CD4-positive, alpha-beta T cell (primary cell): ENCODE measurements around the gene FGG. TPM values are rescaled to one million over a fixed set of nuclear protein-coding genes. Genes with fewer than 3 reads are reported as not detected.

Experiments
- ATAC-seq: fragments of 200-7000 bp; cut with Tn5 transposase; one replicate; pipeline ENCODE4 v1.10.0; 2022; ENCODE audit warnings: mild to moderate bottlenecking; ENCODE audit not compliant: poor library complexity
- CTCF ChIA-PET: fragments of 350-600 bp; sonication (Branson Sonifier 250); formaldehyde crosslinking; loops from one replicate; lab custom pipeline; 2021; ENCODE audit warnings: antibody characterized with exemption, inconsistent platforms; lab: Charles Lee
- POLR2A ChIA-PET: fragments of 350-600 bp; sonication (Branson Sonifier 250); formaldehyde crosslinking; loops from one replicate; lab custom pipeline; 2021; ENCODE audit warnings: antibody characterized with exemption, inconsistent platforms; lab: Charles Lee
- DNase-seq, 14 experiments: peaks; one replicate each; pipeline ENCODE4 v3.0.0-alpha.2; 2013 to 2020; ENCODE audit warnings: mixed read lengths in 2 of 14
- H3K27ac ChIP-seq, 2 donors: one replicate each; pipeline versions ENCODE4 v1.5.1 to v1.7.0; 2013; ENCODE audit warnings: low read length in 2 of 2, low read depth in 1 of 2, mild to moderate bottlenecking in 1 of 2
- H3K27me3 ChIP-seq, 2 experiments: 1 replicate in 1 of 2; 2 replicates in 1 of 2; pipeline versions ENCODE4 v1.6.1 to v1.7.0; 2013; ENCODE audit warnings: low read length in 2 of 2, control low read depth in 1 of 2, mild to moderate bottlenecking in 1 of 2, moderate library complexity in 1 of 2; ENCODE audit not compliant: insufficient read depth in 2 of 2, control insufficient read depth in 1 of 2
- H3K36me3 ChIP-seq: one replicate; pipeline ENCODE4 v1.6.1; 2013; ENCODE audit warnings: low read length, control low read depth; ENCODE audit not compliant: insufficient read depth
- H3K4me1 ChIP-seq: one replicate; pipeline ENCODE4 v1.6.1; 2013; ENCODE audit warnings: low read length, control low read depth; ENCODE audit not compliant: insufficient read depth
- H3K4me3 ChIP-seq: one replicate; pipeline ENCODE4 v1.5.1; 2013; ENCODE audit warnings: mild to moderate bottlenecking, low read length, moderate library complexity
- H3K9me3 ChIP-seq, 2 experiments: 1 replicate in 1 of 2; 2 replicates in 1 of 2; pipeline versions ENCODE4 v1.6.1 to v1.7.0; 2013; ENCODE audit warnings: low read length in 2 of 2, mild to moderate bottlenecking in 2 of 2, control low read depth in 1 of 2, moderate library complexity in 1 of 2; ENCODE audit not compliant: control insufficient read depth in 1 of 2, insufficient read depth in 1 of 2
- H3K27ac Mint-ChIP-seq: one replicate; pipeline ENCODE4 v1.8.0; 2020; ENCODE audit warnings: mixed read lengths
- H3K27me3 Mint-ChIP-seq: one replicate; pipeline ENCODE4 v1.8.0; 2021; ENCODE audit warnings: mixed read lengths
- H3K36me3 Mint-ChIP-seq: one replicate; pipeline ENCODE4 v1.8.0; 2021; ENCODE audit warnings: low read depth, mixed read lengths
- H3K4me1 Mint-ChIP-seq: one replicate; pipeline ENCODE4 v1.8.0; 2021; ENCODE audit warnings: low read depth, mixed read lengths
- H3K4me3 Mint-ChIP-seq: one replicate; pipeline ENCODE4 v1.8.0; 2020; ENCODE audit warnings: mild to moderate bottlenecking, mixed read lengths
- H3K9me3 Mint-ChIP-seq: one replicate; pipeline ENCODE4 v1.8.0; 2020; ENCODE audit warnings: mixed read lengths
- intact Hi-C, 2 experiments: fragments of 100-400 bp; cut with DNase I in 1 of 2; cut with micrococcal nuclease in 1 of 2; formaldehyde crosslinking; loops; one replicate each; pipeline versions ENCODE4 v1.15.1 to v1.9.0; 2023 to 2025; cut with DNase I, micrococcal nuclease
- total RNA-seq, 174 experiments: library from RNA in 2 of 174; stranded (reverse) in 2 of 174; gene quantifications; one replicate each; pipeline ENCODE4 v1.2.3 and lab custom pipeline; 2021 to 2026
- TF ChIP-seq, protein P1 (sequence below): fragments of 200-600 bp; IDR thresholded peaks from one replicate; pipeline ENCODE4 v1.8.0; 2022; ENCODE audit warnings: antibody characterized with exemption, mild to moderate bottlenecking

Gene FGG
- total RNA-seq, 2 experiments from 2014 or later = not detected

DNA sequence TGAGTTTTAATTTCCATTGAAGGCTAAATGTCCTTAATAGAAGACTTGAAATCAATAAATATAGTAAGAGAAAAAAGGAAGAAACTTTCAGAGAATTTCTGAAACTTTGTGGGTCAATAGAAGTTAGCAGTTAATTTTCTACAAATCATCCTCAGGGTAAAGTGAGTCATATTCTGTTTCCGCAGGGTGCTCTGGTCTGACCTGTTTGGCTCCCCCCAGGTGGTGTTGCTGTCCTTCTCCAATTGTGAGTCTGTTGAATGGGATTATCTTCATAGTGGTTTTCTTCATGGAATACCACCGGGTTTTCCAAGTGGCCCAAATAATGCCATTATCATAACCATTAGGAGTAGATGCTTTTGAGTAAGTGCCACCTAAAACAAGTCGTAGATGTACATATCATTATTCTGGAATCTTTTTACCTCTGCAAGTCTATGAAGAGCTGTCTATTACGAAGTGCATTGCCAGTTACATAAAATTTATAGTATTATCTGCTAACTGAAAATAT, 7.7 kb downstream of the FGG start:
- Mint-ChIP-seq H3K27me3 (peaks cover 45% of the 10 kb centered on the region), H3K4me3 (no peak overlapping the region), H3K9me3 (no peaks in the 10 kb centered on the region), H3K4me1 (no peaks in the 10 kb centered on the region), H3K27ac (no peak overlapping the region), H3K36me3 (no peaks in the 10 kb centered on the region)
- Histone ChIP-seq H3K36me3 (no peaks in the 10 kb centered on the region), H3K27me3 (peaks cover 5 to 22% of the 10 kb centered on the region in 2 experiments), H3K4me1 (no peaks in the 10 kb centered on the region), H3K9me3 (no peaks in the 10 kb centered on the region), H3K27ac (no peak overlapping the region), H3K4me3 (no peak overlapping the region)
- ATAC-seq (no peak), DNase-seq (no peak)
- TF ChIP-seq, protein P1, sequence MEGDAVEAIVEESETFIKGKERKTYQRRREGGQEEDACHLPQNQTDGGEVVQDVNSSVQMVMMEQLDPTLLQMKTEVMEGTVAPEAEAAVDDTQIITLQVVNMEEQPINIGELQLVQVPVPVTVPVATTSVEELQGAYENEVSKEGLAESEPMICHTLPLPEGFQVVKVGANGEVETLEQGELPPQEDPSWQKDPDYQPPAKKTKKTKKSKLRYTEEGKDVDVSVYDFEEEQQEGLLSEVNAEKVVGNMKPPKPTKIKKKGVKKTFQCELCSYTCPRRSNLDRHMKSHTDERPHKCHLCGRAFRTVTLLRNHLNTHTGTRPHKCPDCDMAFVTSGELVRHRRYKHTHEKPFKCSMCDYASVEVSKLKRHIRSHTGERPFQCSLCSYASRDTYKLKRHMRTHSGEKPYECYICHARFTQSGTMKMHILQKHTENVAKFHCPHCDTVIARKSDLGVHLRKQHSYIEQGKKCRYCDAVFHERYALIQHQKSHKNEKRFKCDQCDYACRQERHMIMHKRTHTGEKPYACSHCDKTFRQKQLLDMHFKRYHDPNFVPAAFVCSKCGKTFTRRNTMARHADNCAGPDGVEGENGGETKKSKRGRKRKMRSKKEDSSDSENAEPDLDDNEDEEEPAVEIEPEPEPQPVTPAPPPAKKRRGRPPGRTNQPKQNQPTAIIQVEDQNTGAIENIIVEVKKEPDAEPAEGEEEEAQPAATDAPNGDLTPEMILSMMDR = no peak
- ChIA-PET CTCF (interaction anchor here (1.5 kb wide), 1 partner anchor 52 kb away, joined by 3 read pairs; no protein-coding TSS in a partner anchor), POLR2A (no interaction called here)
- intact Hi-C loops = no loop called here

DNA sequence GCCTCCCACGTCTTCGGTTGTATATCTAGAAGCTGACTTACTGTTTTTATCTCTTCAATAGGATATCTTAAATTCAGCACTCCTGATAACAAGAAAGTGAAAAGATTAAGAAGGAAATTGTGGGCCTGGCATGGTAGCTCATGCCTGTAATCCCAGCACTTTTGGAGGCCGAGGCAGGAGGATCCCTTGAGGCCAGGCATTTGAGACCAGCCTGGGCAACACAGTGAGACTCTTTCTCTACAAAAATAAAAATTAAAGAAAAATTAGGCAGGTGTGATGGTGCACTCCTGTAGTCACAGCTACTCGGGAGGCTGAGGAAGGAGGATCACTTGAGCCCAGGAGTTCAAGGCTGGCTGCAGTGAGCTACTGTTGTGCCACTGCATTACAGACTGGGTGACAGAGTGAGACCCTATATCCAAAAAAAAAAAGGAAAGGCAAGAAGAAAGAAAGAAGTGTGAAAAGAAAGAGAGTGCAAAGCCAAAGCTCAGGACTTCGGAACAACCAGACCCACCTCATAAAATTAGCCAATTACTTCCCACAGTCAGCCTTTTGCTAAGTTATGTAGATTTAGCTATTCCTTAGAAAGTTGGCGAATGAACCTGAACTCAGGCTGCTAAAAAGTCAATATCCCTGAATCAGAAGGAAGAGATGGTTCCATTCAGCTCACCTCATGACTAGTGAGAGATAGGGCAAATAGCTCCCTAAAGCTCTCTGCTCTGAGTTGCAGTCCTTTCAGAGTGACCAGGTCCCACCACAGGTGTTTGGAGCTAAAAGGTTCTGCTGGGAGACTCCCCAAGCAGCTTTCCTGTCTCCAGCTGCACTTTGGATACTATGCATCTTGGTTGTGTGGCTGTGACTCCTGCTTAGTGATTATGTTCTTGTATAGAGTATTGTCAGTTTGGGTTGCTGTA, 9.2 kb downstream of the FGG start:
- H3K4me3 ChIP-seq = no peak overlapping the region
- TF ChIP-seq, protein P1 = no peak
- Mint-ChIP-seq H3K36me3 (no peaks in the 10 kb centered on the region), H3K4me1 (no peaks in the 10 kb centered on the region), H3K9me3 (no peaks in the 10 kb centered on the region), H3K27ac (no peak overlapping the region), H3K27me3 (peaks cover 33% of the 10 kb centered on the region), H3K4me3 (no peak overlapping the region)
- ChIA-PET CTCF (no interaction called here), POLR2A (no interaction called here)
- ATAC-seq (no peak), DNase-seq (no peak)
- intact Hi-C loops = no loop called here
- no peaks in the 10 kb centered on the region for H3K36me3 ChIP-seq
- peaks cover 2 to 10% of the 10 kb centered on the region in 2 experiments for H3K27me3 ChIP-seq
- no peak overlapping the region for H3K27ac ChIP-seq
- no peaks in the 10 kb centered on the region for H3K9me3 ChIP-seq
- no peaks in the 10 kb centered on the region for H3K4me1 ChIP-seq

DNA sequence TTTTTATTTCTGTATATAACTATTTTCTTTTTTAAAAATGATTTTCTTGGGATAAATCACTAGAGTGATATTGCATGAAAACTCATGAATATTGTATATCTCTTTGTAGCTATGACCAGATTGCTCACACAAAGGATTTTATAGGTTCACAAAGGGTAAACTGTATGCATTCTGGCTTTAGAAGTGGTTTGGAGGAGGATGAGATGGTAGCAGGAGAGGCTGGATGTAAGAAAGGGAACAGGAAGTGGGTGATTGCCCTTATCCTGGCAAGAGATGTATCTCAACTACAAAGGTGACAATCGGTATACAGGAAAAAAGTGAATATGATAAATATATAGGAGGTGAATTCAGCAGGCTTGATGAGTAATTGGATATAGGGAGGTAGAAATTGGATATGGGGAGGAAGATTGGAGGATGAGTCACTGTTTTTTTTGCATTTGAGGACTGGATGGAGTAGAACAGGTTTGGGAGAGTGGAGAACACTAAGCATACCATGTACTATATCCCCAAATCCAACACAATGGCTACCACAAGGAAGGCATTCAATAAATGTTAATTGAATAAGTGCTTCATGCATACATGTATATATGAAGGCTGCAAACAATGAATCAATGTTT, 9.9 kb downstream of the FGG start:
- ChIA-PET POLR2A (no interaction called here), CTCF (no interaction called here)
- TF ChIP-seq, protein P1 = no peak
- H3K27ac Mint-ChIP-seq = no peak overlapping the region
- no peaks in the 10 kb centered on the region for H3K36me3 ChIP-seq
- H3K4me1 Mint-ChIP-seq = no peaks in the 10 kb centered on the region
- peaks cover 0 to 10% of the 10 kb centered on the region in 2 experiments for H3K27me3 ChIP-seq
- no peak for ATAC-seq
- H3K27me3 Mint-ChIP-seq = peaks cover 31% of the 10 kb centered on the region
- H3K4me1 ChIP-seq = no peaks in the 10 kb centered on the region
- H3K9me3 Mint-ChIP-seq = no peaks in the 10 kb centered on the region
- H3K36me3 Mint-ChIP-seq = no peaks in the 10 kb centered on the region
- no peak overlapping the region for H3K4me3 Mint-ChIP-seq
- no peak overlapping the region for H3K27ac ChIP-seq
- H3K9me3 ChIP-seq = no peaks in the 10 kb centered on the region
- no peak overlapping the region for H3K4me3 ChIP-seq
- intact Hi-C loops = no loop called here
- DNase-seq = no peak
